Measurements from ENCODE around the gene ARHGAP22. TPM values are rescaled to one million over a fixed set of nuclear protein-coding genes. Genes with fewer than 3 reads are reported as not detected.

Gene ARHGAP22
- total RNA-seq, 1 experiment from 2014 or later = 0.53 TPM

- Histone ChIP-seq H3K4me3 (no peak overlapping the region), H3K9me3 (replicated peaks) (no peaks in the 10 kb centered on the region), H3K4me1 (replicated peaks) (peaks cover 25% of the 10 kb centered on the region)
These were observed 79.8 kb downstream of the ARHGAP22 start for GRCh38 chr10:48525113-48525512.

DNA sequence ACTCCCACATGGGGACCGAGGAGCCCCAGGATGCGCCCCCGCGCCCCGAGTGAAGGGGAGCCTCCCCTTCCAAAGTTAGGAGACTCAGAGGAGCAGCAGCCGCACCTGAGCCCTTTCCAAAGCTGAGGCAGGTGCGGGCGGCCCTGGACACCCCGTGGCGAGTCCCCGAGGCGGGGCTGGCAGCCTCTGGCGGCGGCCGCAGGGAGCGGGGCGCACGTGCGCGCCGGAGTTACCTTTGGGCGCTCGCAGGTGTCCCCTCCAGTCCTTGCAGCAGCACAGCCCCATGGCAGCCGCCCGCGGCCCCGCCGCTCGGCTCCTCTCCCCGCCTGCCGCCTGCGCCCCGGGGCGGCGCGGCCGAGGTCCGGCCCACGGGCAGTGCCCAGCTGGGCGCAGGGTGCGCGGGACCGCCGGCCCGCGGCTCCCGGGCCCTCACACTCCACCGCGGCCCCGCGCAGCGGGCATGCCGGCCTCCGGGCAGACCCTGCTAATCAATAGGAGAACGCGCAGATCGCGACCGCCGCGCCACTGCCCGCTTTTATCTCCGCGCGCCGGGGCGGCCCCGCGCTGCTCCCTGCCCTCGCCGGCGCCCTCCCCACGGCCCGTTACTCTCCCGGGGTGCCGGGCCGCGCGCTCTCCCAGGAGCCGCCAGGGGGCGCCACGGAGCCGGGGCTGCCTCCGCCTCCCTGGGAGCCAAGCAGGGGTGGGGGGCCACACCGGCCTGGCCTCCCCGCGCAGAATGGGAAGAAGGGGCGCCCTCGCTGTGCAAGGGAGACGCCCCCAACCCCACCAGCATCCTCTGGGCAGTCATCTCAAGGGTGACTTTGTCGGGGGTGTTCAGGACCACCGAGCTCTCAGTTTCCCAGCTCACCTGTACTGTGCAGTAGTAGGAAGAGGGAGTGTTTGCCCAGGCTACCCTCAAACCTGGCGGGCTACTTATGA, 80.8 kb downstream of the ARHGAP22 start:
- peak in 1 of 2 experiments; percentile 23 for DNase-seq (ENCODE audit: low read depth in 1 of 2, low spot score in 2 of 2)
- Histone ChIP-seq H3K9me3 (replicated peaks) (no peaks in the 10 kb centered on the region), H3K4me3 (peak overlapping the region; percentile 44), H3K27me3 (replicated peaks) (peaks cover 14% of the 10 kb centered on the region), H3K36me3 (no peaks in the 10 kb centered on the region; the same call in 1 of the 2 replicates), H3K27ac (no peak overlapping the region), H3K4me1 (replicated peaks) (peaks cover 25% of the 10 kb centered on the region)

More at GRCh38 chr10:48525113-48525512, 79.8 kb downstream of the ARHGAP22 start:
- no peak overlapping the region for H3K27ac ChIP-seq
- no peak for DNase-seq (ENCODE audit: low read depth in 1 of 2, low spot score in 2 of 2)
- H3K27me3 ChIP-seq (replicated peaks) = peaks cover 14% of the 10 kb centered on the region
- no peaks in the 10 kb centered on the region; the same call in 1 of the 2 replicates for H3K36me3 ChIP-seq

DNA sequence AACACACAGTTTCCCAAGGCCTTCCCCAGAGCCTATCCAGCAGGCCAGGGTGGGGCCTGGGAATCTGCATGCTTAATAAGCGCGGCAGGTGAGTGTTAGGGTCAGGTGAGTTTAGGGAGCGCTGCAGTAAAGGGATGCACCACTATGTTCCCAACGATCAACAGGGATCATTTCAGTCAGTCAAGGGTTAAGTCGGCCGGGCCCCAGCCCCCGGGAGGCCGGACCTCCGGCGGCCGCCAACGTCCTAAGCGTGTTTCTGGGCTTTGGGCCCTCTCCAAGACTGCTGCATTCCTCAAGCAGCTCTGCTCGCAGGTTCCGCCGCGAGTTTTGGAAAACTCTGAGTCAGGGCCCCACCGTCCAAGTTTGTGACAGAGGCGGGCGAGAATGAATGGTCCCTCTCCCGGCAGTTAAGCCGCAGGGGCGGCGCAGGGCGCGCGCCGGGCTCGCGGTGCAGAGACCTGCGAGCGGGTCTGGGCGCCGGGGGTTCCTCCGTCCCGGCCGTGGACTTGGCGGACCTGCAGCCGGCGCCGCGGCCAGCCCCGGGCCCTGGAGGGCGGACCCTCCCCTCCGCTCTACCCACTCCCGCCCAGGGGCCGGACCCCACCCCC, 81.6 kb downstream of the ARHGAP22 start:
- Histone ChIP-seq H3K4me1 (replicated peaks) (peaks cover 25% of the 10 kb centered on the region), H3K9me3 (replicated peaks) (no peaks in the 10 kb centered on the region), H3K27me3 (replicated peaks) (peaks cover 14% of the 10 kb centered on the region), H3K36me3 (no peaks in the 10 kb centered on the region; the same call in 1 of the 2 replicates), H3K4me3 (peak overlapping the region; percentile 44), H3K27ac (no peak overlapping the region)
- peak; percentile 36 to 60 for DNase-seq (ENCODE audit: low read depth in 1 of 2, low spot score in 2 of 2)

DNA sequence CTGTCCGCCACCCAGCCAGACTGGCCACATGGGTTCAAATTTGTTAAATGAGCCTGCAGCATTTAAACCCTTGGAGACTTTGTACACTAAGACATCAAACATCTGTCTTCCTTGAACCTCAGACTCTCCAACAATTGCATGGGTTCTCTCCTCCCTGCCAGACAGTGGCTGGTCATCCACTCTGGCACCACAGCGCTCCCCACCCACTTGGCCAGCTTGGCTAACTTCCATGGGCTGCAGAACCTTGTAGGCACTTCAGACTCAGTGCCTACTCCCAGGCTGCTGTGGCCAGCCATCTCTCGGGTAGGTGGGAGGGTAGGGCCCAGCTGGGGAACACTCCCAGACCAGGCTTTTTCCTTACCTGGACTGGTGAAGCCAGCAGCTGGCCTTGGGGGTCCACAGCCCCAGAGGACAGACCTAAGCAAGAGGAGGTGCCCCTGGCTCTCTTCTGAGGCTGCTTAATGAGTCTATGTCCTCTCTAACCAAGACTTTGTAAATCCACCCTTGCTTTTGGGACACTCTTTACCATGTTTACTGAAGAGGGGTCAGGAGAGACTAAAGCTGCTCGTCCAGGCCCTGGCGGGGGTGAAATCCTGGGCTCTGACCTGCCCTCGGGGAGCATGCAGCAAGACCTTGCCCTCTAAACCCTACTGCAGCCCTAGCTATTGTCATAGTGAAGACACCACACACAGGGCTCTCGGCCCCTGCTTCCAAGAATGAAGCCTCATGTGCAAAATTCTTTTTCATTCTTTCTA, 82.7 kb downstream of the ARHGAP22 start:
- Histone ChIP-seq H3K4me1 (replicated peaks) (peaks cover 25% of the 10 kb centered on the region), H3K27ac (no peak overlapping the region), H3K4me3 (no peak overlapping the region), H3K27me3 (replicated peaks) (peaks cover 14% of the 10 kb centered on the region), H3K9me3 (replicated peaks) (no peaks in the 10 kb centered on the region), H3K36me3 (no peaks in the 10 kb centered on the region; the same call in 1 of the 2 replicates)
- no peak for DNase-seq (ENCODE audit: low read depth in 1 of 2, low spot score in 2 of 2)

GRCh38 chr10:48520594-48520993, 84.3 kb downstream of the ARHGAP22 start:
- Histone ChIP-seq H3K9me3 (replicated peaks) (no peaks in the 10 kb centered on the region), H3K4me1 (replicated peaks) (peaks cover 11% of the 10 kb centered on the region), H3K4me3 (no peak overlapping the region), H3K27me3 (replicated peaks) (peaks cover 14% of the 10 kb centered on the region), H3K36me3 (no peaks in the 10 kb centered on the region; the same call in 1 of the 2 replicates), H3K27ac (no peak overlapping the region)
- DNase-seq (ENCODE audit: low read depth in 1 of 2, low spot score in 2 of 2) = no peak

DNA sequence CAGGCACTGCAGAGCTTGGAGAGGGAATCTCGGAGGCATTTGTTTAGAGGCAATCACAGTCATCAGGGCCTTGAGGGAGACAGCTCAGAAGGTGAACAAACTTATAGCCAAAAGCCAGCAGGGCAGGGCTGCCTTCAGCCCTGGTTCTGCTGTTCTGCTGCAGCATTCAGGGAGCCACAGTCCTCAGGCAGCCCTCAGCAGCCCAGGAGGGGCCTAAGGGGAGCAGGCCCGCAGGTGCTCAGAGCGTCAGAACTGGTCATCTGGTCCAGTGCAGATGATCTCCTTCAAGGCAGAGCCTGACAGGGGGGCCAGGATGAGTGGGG, 84.7 kb downstream of the ARHGAP22 start:
- 0 out of 2 replicates have a peak, but pooled peaks cover 3% of the 10 kb centered on the region for H3K9me3 ChIP-seq (replicated peaks)
- no peak overlapping the region for H3K4me3 ChIP-seq
- H3K4me1 ChIP-seq (replicated peaks) = peaks cover 10% of the 10 kb centered on the region
- H3K36me3 ChIP-seq = no peaks in the 10 kb centered on the region; the same call in 1 of the 2 replicates
- H3K27ac ChIP-seq = no peak overlapping the region
- H3K27me3 ChIP-seq (replicated peaks) = peaks cover 14% of the 10 kb centered on the region
- no peak for DNase-seq (ENCODE audit: low read depth in 1 of 2, low spot score in 2 of 2)

DNA sequence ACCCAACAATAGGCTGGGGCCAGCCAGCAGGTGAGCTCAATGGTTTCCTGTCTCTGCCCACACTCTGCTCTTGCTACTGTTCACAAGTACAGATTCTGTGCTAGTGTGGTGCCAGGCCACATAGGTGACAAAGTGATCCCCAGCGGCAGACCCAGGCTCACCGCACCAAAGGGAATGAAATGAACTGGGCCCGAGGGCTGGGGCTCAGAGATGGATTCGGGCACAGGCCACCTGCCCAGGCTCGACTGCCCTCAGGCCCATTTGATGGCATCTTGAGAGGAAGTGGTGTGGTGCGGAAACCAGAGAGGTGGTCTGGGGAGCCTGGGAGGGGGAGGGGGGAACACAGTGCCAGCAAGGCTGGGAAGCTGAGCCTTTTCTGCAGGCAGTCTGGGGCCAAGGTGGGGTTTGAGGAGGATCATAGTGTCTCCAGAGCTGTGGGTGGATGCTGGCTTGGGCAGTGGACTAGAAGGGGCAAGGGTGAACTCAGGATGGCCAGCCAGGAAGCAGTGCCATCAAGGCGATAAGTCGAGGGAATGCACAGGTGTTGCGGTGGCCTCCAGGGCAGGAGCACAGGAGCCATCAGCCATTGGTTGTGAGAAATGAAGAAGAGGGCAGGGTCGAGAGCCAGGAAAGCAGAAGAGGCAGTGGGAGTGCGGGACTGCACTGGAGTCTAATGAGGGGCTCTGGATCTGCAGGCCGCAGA, 85.2 kb downstream of the ARHGAP22 start:
- Histone ChIP-seq H3K4me3 (no peak overlapping the region), H3K9me3 (replicated peaks) (0 out of 2 replicates have a peak, but pooled peaks cover 3% of the 10 kb centered on the region), H3K27ac (no peak overlapping the region), H3K27me3 (replicated peaks) (peaks cover 14% of the 10 kb centered on the region), H3K36me3 (no peaks in the 10 kb centered on the region; the same call in 1 of the 2 replicates), H3K4me1 (replicated peaks) (peaks cover 10% of the 10 kb centered on the region)
- no peak for DNase-seq (ENCODE audit: low read depth in 1 of 2, low spot score in 2 of 2)

DNA sequence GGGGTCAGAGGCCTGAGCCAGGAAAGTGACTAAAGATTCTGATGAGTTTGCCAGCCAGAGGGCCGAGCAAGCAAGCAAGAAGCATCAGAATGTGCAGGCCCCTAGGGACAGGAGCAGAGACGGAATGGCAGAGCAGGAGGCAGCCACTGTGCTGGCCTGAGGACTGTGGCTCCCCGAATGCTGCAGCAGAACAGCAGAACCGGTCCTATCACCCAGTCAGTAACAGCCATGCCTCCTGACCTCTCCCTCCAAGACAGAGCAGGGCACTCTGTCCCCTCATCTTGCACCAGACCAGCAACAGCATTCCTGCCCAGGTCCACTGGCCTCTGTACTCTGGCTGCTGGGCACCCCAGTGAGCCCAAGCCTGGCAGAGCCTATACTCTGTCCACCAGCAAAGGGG, 85.9 kb downstream of the ARHGAP22 start:
- H3K4me1 ChIP-seq (replicated peaks) = peaks cover 10% of the 10 kb centered on the region
- H3K36me3 ChIP-seq = no peaks in the 10 kb centered on the region; the same call in 1 of the 2 replicates
- 0 out of 2 replicates have a peak, but pooled peaks cover 3% of the 10 kb centered on the region for H3K9me3 ChIP-seq (replicated peaks)
- no peak overlapping the region for H3K4me3 ChIP-seq
- no peak overlapping the region for H3K27ac ChIP-seq
- DNase-seq (ENCODE audit: low read depth in 1 of 2, low spot score in 2 of 2) = no peak
- H3K27me3 ChIP-seq (replicated peaks) = peaks cover 14% of the 10 kb centered on the region

GRCh38 chr10:48517911-48518811, 86.7 kb downstream of the ARHGAP22 start:
- no peak for DNase-seq (ENCODE audit: low read depth in 1 of 2, low spot score in 2 of 2)
- H3K4me1 ChIP-seq (replicated peaks) = peaks cover 2% of the 10 kb centered on the region
- H3K27ac ChIP-seq = no peak overlapping the region
- peaks cover 6% of the 10 kb centered on the region for H3K27me3 ChIP-seq (replicated peaks)
- 0 out of 2 replicates have a peak, but pooled peaks cover 3% of the 10 kb centered on the region for H3K9me3 ChIP-seq (replicated peaks)
- H3K36me3 ChIP-seq = no peaks in the 10 kb centered on the region
- no peak overlapping the region for H3K4me3 ChIP-seq

DNA sequence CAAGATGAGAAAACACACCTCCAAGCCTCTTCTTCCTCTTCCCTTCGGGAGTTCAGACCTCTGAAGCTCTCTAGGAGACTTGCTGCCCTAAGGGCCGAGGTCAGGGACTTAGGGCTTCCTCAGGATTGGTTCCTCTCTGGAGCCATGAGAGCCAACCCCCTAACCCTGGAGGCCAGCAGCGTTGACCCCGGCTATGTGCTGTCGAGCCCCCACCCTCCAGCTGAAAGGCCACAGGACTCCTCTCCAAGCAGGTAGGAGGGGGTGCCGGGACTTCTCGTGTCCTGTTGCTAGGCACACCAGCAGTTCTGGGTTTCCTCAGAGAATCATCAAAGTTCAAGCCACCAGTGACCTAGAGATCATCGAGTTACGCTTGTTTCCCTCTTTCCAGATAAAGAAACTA, 87.4 kb downstream of the ARHGAP22 start:
- no peaks in the 10 kb centered on the region; the same call in 1 of the 2 replicates for H3K27me3 ChIP-seq (replicated peaks)
- no peaks in the 10 kb centered on the region for H3K36me3 ChIP-seq
- H3K9me3 ChIP-seq (replicated peaks) = 0 out of 2 replicates have a peak, but pooled peaks cover 3% of the 10 kb centered on the region
- H3K27ac ChIP-seq = no peak overlapping the region
- DNase-seq (ENCODE audit: low read depth in 1 of 2, low spot score in 2 of 2) = no peak
- no peaks in the 10 kb centered on the region for H3K4me1 ChIP-seq (replicated peaks)
- H3K4me3 ChIP-seq = no peak overlapping the region

DNA sequence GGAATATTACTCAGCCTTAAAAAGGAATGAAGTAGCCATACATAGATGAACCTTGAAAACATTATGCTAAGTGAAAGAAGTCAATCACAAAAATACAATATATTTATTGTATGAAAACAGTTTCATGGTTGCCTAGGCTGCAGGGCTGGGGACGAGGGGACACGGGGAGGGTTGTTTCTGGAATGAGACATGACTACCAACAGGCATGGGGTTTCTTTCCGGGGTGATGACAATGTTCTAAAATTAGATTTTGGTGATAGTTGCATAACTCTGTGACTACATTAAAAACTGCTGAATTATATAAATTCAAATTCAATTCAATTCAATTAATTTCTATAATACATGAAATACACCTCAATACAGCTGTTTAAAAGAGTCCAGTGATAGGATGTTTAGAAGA, 88.0 kb downstream of the ARHGAP22 start:
- no peaks in the 10 kb centered on the region for H3K4me1 ChIP-seq (replicated peaks)
- no peaks in the 10 kb centered on the region for H3K27me3 ChIP-seq (replicated peaks)
- H3K27ac ChIP-seq = no peak overlapping the region
- H3K36me3 ChIP-seq = no peaks in the 10 kb centered on the region
- H3K4me3 ChIP-seq = no peak overlapping the region
- DNase-seq (ENCODE audit: low read depth in 1 of 2, low spot score in 2 of 2) = no peak
- H3K9me3 ChIP-seq (replicated peaks) = 0 out of 2 replicates have a peak, but pooled peaks cover 3% of the 10 kb centered on the region

DNA sequence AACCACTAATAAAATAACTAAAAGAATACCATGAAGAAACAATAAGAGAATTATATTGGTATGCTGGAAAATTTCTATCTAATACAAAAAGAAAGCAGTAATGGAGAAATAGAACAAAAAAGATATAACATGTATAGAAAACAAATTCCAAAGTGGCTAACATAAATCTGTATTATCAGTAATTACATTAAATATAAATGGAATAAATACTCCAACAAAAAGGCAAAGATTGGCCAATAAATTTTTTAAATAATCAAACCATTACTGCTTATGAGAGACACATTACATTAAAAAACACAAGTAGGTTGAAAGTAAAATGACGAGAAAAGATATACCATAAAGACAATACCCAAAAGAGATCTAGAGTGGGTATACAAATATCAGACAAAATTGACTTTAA, 90.0 kb downstream of the ARHGAP22 start:
- 0 out of 2 replicates have a peak, but pooled peaks cover 3% of the 10 kb centered on the region for H3K9me3 ChIP-seq (replicated peaks)

More for the DNA sequence above, 90.0 kb downstream of the ARHGAP22 start:
- Histone ChIP-seq H3K36me3 (no peaks in the 10 kb centered on the region), H3K27me3 (replicated peaks) (no peaks in the 10 kb centered on the region), H3K4me3 (no peak overlapping the region), H3K27ac (no peak overlapping the region), H3K4me1 (replicated peaks) (no peaks in the 10 kb centered on the region)
- DNase-seq (ENCODE audit: low read depth in 1 of 2, low spot score in 2 of 2) = no peak

Data from SJSA1 (cell line).